Osteocyte (in vitro differentiated cells): ENCODE results near the gene SMYD3. TPM values are rescaled to one million over a fixed set of nuclear protein-coding genes. Genes with fewer than 3 reads are reported as not detected.

Source experiments
- DNase-seq: peaks from one replicate; pipeline ENCODE4 v3.0.0; 2021; ENCODE audit warnings: mixed read lengths; ENCODE audit not compliant: unreplicated experiment; ENCODE audit errors: extremely low spot score
- H3K27ac Mint-ChIP-seq: one replicate; pipeline ENCODE4 v1.8.0; 2021; ENCODE audit warnings: mild to moderate bottlenecking, mixed read lengths; ENCODE audit not compliant: unreplicated experiment
- H3K27me3 Mint-ChIP-seq: one replicate; pipeline ENCODE4 v1.8.0; 2021; ENCODE audit warnings: mixed read lengths; ENCODE audit not compliant: unreplicated experiment
- H3K36me3 Mint-ChIP-seq: one replicate; pipeline ENCODE4 v1.8.0; 2021; ENCODE audit warnings: mixed read lengths; ENCODE audit not compliant: unreplicated experiment
- H3K4me1 Mint-ChIP-seq: one replicate; pipeline ENCODE4 v1.8.0; 2021; ENCODE audit warnings: mixed read lengths; ENCODE audit not compliant: unreplicated experiment
- H3K4me3 Mint-ChIP-seq: one replicate; pipeline ENCODE4 v1.8.0; 2021; ENCODE audit warnings: mild to moderate bottlenecking, moderate library complexity, mixed read lengths; ENCODE audit not compliant: unreplicated experiment
- H3K9me3 Mint-ChIP-seq: one replicate; pipeline ENCODE4 v1.8.0; 2021; ENCODE audit warnings: mixed read lengths; ENCODE audit not compliant: unreplicated experiment
- CTCF ChIP-seq: fragments of 200-600 bp; sonication (generic); IDR thresholded peaks from 2 replicates; pipeline ENCODE4 v1.5.0; 2021; ENCODE audit warnings: antibody characterized with exemption, mild to moderate bottlenecking, moderate library complexity
- total RNA-seq: library from RNA; stranded (reverse); gene quantifications from 2 replicates; pipeline ENCODE4 v1.2.1, GENCODE V29; 2021

Gene SMYD3
- total RNA-seq, 1 donor from 2014 or later = 22.3 TPM

- Mint-ChIP-seq H3K27me3 (no peaks in the 10 kb centered on the region), H3K27ac (no peak overlapping the region), H3K9me3 (no peaks in the 10 kb centered on the region), H3K4me1 (peaks cover 22% of the 10 kb centered on the region), H3K36me3 (no peaks in the 10 kb centered on the region), H3K4me3 (no peak overlapping the region)
- TF ChIP-seq CTCF = no peak
- no peak for DNase-seq
Observed at GRCh38 chr1:246213036-246213435, 294.0 kb downstream of the SMYD3 start.

GRCh38 chr1:246212013-246212412 lies 295.1 kb downstream of the SMYD3 start:
- Mint-ChIP-seq H3K27me3 (no peaks in the 10 kb centered on the region), H3K4me1 (peaks cover 27% of the 10 kb centered on the region), H3K36me3 (no peaks in the 10 kb centered on the region), H3K4me3 (no peak overlapping the region), H3K9me3 (no peaks in the 10 kb centered on the region), H3K27ac (no peak overlapping the region)
- no peak for TF ChIP-seq CTCF
- no peak for DNase-seq

- no peaks in the 10 kb centered on the region for H3K27me3 Mint-ChIP-seq
- H3K9me3 Mint-ChIP-seq = no peaks in the 10 kb centered on the region
- no peak for DNase-seq
Observed at GRCh38 chr1:246210756-246211155, 296.3 kb downstream of the SMYD3 start.

GRCh38 chr1:246208105-246208504 lies 299.0 kb downstream of the SMYD3 start:
- Mint-ChIP-seq H3K4me1 (peaks cover 6% of the 10 kb centered on the region), H3K4me3 (no peak overlapping the region)

More at GRCh38 chr1:246210756-246211155, 296.3 kb downstream of the SMYD3 start:
- Mint-ChIP-seq H3K27ac (no peak overlapping the region), H3K4me3 (no peak overlapping the region), H3K36me3 (no peaks in the 10 kb centered on the region), H3K4me1 (peaks cover 27% of the 10 kb centered on the region)
- no peak for TF ChIP-seq CTCF

GRCh38 chr1:246203180-246203579 lies 303.9 kb downstream of the SMYD3 start:
- H3K36me3 Mint-ChIP-seq = no peaks in the 10 kb centered on the region
- no peak for TF ChIP-seq CTCF
- no peak overlapping the region for H3K27ac Mint-ChIP-seq
- no peak overlapping the region for H3K4me3 Mint-ChIP-seq
- peaks cover 13% of the 10 kb centered on the region for H3K4me1 Mint-ChIP-seq
- no peaks in the 10 kb centered on the region for H3K27me3 Mint-ChIP-seq
- DNase-seq = no peak
- H3K9me3 Mint-ChIP-seq = no peaks in the 10 kb centered on the region

More at GRCh38 chr1:246208105-246208504, 299.0 kb downstream of the SMYD3 start:
- Mint-ChIP-seq H3K36me3 (no peaks in the 10 kb centered on the region), H3K9me3 (no peaks in the 10 kb centered on the region), H3K27me3 (no peaks in the 10 kb centered on the region), H3K27ac (no peak overlapping the region)
- no peak for DNase-seq
- no peak for TF ChIP-seq CTCF
